Skeletal muscle tissue (tissue), 4 donors: ENCODE results near the gene UNC5C. TPM values are rescaled to one million over a fixed set of nuclear protein-coding genes. Genes with fewer than 3 reads are reported as not detected.

ENCODE experiments used
- H3K27ac ChIP-seq: one replicate; pipeline ENCODE4 v1.7.0; 2013; ENCODE audit warnings: mild to moderate bottlenecking, low read depth, low read length, inconsistent platforms
- H3K27me3 ChIP-seq, 3 donors: one replicate each; pipeline ENCODE4 v1.7.0; 2013; ENCODE audit warnings: low read length in 3 of 3; ENCODE audit not compliant: control insufficient read depth in 3 of 3, insufficient read depth in 3 of 3
- H3K36me3 ChIP-seq, 3 donors: one replicate each; pipeline ENCODE4 v1.7.0; 2013; ENCODE audit warnings: low read length in 3 of 3; ENCODE audit not compliant: control insufficient read depth in 3 of 3, insufficient read depth in 3 of 3
- H3K4me1 ChIP-seq, 3 donors: one replicate each; pipeline ENCODE4 v1.7.0; 2013; ENCODE audit warnings: low read length in 3 of 3, mild to moderate bottlenecking in 3 of 3; ENCODE audit not compliant: control insufficient read depth in 3 of 3, insufficient read depth in 3 of 3
- H3K4me3 ChIP-seq, 3 donors: one replicate each; pipeline ENCODE4 v1.7.0; 2013; ENCODE audit warnings: low read length in 3 of 3
- H3K9ac ChIP-seq, 3 donors: one replicate each; pipeline ENCODE4 v1.7.0; 2013; ENCODE audit warnings: low read length in 3 of 3, mild to moderate bottlenecking in 3 of 3, moderate library complexity in 2 of 3, low read depth in 1 of 3
- H3K9me3 ChIP-seq, 3 donors: one replicate each; pipeline ENCODE4 v1.7.0; 2013; ENCODE audit warnings: low read length in 3 of 3; ENCODE audit not compliant: control insufficient read depth in 3 of 3
- total RNA-seq: library from RNA; depleted of rRNA; stranded (reverse); fragments of >200 nt; gene quantifications from one replicate; pipeline ENCODE4 v1.2.3, GENCODE V29; 2014
- donor health status: Osteomylitis.

UNC5C gene
- total RNA-seq, 1 donor from 2014 or later, result 1.0 TPM

DNA sequence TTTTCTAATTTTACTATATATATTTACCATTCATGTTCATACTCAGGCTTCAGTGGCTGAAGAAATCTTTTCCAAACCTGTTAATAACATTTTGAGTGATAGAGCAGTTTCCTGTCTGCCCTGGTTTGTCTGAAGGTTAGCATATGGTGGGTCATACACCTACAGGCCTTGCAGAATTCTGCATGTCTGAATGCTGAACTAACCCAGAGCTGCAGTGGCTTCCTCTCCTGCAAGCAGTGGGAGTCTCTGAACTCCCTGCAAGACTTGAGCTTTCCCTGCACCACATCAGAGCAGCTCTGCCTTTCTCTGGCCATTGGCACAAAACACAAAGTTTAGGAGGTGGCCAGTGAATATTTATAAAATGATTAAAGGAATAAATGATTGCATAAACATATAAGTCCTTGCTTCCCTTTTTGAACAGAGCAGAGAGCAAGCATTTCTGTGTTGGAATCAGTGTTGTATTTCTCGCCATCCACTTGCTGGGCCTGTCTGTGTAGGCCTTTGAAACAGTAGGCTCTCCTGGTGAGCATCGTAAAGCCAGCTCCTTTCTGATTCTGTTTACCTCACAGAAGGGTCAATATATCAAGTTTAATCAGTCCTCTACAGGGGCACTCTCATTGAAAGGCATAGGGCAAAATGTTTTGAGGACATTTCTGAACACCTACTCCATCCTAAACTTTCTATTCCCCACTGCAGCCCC is 15.0 kb upstream of the UNC5C start:
- Histone ChIP-seq H3K36me3 (no peaks in the 10 kb centered on the region), H3K9ac (no peak overlapping the region), H3K27me3 (no peaks in the 10 kb centered on the region), H3K4me1 (no peaks in the 10 kb centered on the region), H3K4me3 (no peak overlapping the region), H3K27ac (no peak overlapping the region), H3K9me3 (no peaks in the 10 kb centered on the region)

- Histone ChIP-seq H3K4me1 (no peaks in the 10 kb centered on the region), H3K9ac (no peak overlapping the region), H3K27me3 (no peaks in the 10 kb centered on the region), H3K4me3 (no peak overlapping the region), H3K9me3 (no peaks in the 10 kb centered on the region), H3K36me3 (no peaks in the 10 kb centered on the region), H3K27ac (no peak overlapping the region)
These were observed 12.0 kb upstream of the UNC5C start for GRCh38 chr4:95560774-95561173.

DNA sequence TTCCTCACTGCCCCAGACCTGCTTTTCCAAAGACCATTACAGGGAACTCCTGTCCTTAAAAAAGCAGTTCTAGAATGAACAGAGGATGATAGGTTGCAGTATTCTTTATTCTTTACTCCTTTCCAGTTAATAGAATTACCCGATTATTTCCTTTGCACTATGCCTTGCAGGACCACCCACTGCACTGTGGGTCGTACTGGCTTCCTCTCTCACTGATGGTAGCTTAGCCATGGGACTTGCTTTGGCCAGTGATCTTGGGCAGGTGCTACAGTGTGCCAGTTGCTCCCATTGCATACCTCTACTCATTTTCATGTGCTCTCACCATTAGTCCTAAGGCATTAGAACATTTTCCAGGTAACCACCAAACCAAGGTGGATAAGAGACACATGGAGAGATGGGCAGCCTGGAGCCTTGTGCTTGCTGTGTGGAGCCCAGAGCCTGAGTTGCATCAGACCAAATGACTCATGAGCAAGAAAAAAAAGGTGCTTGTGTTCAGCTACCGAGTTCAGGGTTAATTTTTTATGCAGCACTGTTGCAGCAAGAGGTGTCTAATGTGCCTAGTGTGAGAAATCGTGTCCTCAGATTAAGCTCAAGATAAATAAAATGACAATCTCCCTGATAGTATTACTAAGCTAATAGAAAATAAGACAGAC is 7.6 kb upstream of the UNC5C start:
- H3K4me1 ChIP-seq, result no peaks in the 10 kb centered on the region

DNA sequence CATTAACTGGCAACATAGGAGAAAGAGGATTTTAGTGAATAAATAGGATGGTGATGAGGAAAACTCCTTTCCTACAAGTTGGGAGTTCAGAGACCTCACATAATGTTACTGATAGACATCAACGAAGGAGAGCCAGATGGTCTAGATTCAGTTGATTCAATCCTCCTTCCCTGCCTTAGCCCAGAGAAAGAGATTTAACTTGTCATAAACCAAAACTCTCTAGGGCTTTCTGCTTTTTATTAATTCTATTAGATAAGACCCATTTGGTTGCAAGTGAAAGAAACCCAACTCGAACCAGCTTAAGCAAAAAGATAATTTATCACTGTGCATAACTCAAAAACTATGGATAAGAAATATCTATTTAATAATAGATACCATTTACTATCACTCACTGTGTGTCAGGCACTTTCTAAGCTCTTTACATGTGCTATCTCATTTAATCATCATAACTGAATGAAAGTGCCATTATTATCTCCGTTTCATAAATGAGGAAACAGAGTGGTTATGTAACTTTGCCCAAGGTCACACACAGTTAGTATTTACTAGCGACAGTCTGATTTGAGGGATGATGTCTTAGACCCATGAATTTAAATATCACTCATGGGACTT is 4.3 kb upstream of the UNC5C start:
- Histone ChIP-seq H3K4me3 (no peak overlapping the region), H3K9ac (no peak overlapping the region), H3K27me3 (peaks cover 11 to 27% (median 21%) of the 10 kb centered on the region in 3 donors), H3K9me3 (no peaks in the 10 kb centered on the region), H3K27ac (no peak overlapping the region), H3K36me3 (no peaks in the 10 kb centered on the region), H3K4me1 (peaks cover 8 to 15% (median 13%) of the 10 kb centered on the region in 3 donors)

More for the DNA sequence above, 7.6 kb upstream of the UNC5C start:
- H3K9ac ChIP-seq, result no peak overlapping the region
- H3K9me3 ChIP-seq, result no peaks in the 10 kb centered on the region
- no peak overlapping the region for H3K4me3 ChIP-seq
- peaks cover 0 to 4% (median 0%) of the 10 kb centered on the region in 3 donors for H3K27me3 ChIP-seq
- no peak overlapping the region for H3K27ac ChIP-seq
- no peaks in the 10 kb centered on the region for H3K36me3 ChIP-seq

DNA sequence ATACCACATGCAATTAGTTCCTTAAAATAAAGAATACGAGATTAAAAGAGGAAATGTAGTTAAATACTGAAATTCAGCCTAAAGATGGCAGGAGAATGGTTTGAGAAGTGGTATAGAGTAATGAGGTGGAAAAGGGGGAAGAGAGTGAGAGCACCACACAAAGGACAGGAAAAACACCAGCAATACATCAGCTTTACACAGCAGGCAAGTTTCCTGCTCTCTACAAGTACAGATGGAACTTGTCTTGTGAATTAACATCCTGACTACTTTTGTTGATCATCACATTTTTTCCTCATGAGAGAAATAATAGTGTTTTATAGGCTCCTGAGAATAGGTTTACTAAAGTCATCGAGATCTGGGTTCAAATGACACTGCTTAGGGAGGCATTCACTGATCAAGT is 2.9 kb upstream of the UNC5C start:
- Histone ChIP-seq H3K27me3 (peaks cover 19 to 41% (median 34%) of the 10 kb centered on the region in 3 donors), H3K4me3 (no peak overlapping the region), H3K36me3 (no peaks in the 10 kb centered on the region), H3K27ac (no peak overlapping the region), H3K9ac (no peak overlapping the region), H3K4me1 (peaks cover 13 to 18% (median 16%) of the 10 kb centered on the region in 3 donors), H3K9me3 (no peaks in the 10 kb centered on the region)

DNA sequence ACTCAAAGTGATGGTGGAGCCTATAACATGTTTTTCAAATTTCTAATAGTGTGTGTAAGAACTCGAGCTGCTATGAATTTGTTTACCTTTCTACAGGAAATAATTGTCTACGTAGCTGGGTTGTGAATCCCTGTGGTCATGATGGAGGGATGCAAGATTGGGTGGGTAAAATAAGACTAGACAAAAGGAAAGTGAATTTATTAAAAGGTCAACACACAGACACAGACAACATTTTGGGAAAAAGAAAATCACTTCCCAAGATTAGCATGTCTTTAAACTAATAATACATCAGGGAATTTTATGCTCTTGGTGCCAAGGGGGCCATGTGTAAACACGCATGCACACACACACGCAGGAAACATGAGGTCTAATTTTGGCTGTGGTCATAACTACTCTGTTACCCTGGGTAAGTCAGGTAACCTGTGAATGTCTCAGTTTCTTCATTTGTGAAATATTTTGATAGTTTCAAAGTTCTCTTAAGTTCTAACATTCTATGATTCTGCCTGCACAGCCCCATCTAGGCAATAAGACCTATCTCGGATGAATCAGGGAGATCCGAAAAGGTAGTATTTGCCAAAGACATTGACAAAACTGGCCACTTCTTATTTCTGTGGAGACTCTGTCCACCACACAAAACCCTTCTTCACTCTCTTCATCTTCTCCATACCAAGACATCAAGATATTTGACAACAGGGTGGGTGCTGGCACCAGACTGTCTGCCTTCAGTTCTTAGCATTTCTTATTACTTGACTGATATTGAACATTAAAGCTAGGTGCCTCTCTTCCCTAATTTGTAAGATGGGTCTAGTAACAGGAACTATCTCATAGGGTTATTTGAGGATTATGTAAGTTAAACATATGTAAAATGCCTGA is 1.6 kb upstream of the UNC5C start:
- H3K9ac ChIP-seq, result peak overlapping the region in 2 of 3 donors; percentile 38 to 60
- H3K4me3 ChIP-seq, result peak overlapping the region in 2 of 3 donors; percentile 75 to 77
- no peaks in the 10 kb centered on the region for H3K9me3 ChIP-seq
- H3K27ac ChIP-seq, result no peak overlapping the region
- H3K36me3 ChIP-seq, result no peaks in the 10 kb centered on the region
- peaks cover 16 to 18% (median 16%) of the 10 kb centered on the region in 3 donors for H3K4me1 ChIP-seq
- H3K27me3 ChIP-seq, result peaks cover 19 to 51% (median 38%) of the 10 kb centered on the region in 3 donors

DNA sequence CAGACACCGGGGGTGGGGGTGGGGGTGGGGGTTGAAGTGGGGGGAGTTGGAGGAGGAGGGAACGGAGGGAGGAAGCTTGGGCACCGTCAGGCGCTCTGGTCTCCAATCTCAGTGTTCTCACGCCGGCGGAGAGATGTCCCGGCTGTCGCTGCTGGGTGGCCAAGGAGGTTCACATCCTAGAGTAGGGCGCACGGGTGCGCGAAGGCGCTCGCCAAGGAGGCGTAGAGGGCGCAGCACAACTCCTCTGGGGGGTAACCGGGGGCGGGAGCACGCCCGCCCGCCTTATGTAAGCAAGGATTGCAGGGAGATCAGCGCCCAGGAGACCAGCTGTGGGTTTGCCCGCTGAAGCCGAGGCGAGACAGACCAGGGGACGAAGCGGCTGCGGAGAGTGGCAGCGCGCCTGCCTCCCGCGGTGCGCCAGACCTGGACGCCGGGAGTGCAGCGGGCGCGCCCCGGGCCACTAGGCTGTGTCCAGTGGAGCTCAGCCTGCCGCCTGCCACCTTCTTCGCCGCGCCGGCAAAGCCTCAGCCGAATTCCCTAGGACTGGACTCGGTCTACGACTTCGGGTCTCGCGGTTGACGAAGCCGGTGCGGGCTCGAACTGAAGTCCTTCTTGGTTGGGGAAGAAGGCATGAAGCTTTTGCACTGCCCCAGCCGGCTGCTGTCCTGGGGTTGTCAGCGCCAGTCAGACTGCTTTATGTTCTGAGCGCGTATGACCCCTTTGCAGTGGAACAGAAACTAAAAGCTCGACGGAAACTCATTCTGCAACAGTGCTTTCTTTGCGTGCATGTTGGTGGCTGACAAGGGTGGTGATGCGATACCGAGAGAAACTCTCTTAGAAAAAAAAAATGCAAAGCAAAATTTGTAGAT is 707 bp upstream of the UNC5C start:
- peak overlapping the region in 2 of 3 donors; percentile 38 to 60 for H3K9ac ChIP-seq
- H3K36me3 ChIP-seq, result no peaks in the 10 kb centered on the region
- peak overlapping the region; percentile 70 to 77 (median 75) for H3K4me3 ChIP-seq
- H3K27ac ChIP-seq, result no peak overlapping the region
- no peaks in the 10 kb centered on the region for H3K9me3 ChIP-seq
- H3K27me3 ChIP-seq, result peaks cover 19 to 50% (median 38%) of the 10 kb centered on the region in 3 donors
- peaks cover 16 to 18% (median 16%) of the 10 kb centered on the region in 3 donors for H3K4me1 ChIP-seq

DNA sequence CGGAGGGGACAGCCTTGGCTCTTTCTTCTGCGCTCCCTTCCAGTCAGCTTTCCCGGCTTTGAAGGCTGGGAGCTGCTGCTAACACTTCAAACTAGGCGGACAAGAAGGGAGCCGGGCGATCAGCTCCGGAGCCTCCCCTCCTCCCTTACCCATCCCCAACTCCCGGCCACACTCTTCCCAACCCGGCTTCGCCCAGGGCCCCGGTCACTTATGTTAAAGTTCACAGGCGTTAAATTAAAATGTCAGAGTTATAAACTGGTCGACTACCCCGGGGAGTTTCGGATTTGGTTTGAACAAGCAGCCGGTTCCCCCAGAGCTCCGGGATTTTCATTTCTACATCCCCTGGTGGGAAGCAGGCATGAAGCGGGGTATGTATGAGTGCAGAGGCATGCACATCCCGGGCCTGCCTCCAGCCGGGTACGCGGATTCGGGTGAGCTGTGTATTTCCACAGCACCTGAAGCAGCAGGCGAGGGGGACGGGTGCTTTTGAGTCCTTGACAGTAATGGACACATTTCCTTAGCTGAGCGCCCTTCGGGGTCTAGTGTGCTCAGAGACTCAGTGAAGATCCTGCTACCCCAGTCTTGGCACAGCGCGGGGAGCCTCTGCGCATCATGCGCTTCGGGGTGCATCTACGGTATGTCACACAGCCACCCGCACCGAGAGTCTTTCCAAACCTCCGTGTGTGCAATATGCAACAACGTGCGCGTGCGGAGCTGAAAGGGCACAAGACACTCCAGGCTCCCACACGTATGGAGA is 880 bp downstream of the UNC5C start:
- Histone ChIP-seq H3K27ac (no peak overlapping the region), H3K9me3 (no peaks in the 10 kb centered on the region), H3K4me3 (peak overlapping the region; percentile 35 to 63 (median 54)), H3K36me3 (no peaks in the 10 kb centered on the region), H3K27me3 (peaks cover 19 to 50% (median 38%) of the 10 kb centered on the region in 3 donors), H3K4me1 (peaks cover 16 to 18% (median 16%) of the 10 kb centered on the region in 3 donors), H3K9ac (peak overlapping the region in 1 of 3 donors; percentile 33)
